Measurements from ENCODE around the gene NOS1AP.

The NOS1AP gene

DNA sequence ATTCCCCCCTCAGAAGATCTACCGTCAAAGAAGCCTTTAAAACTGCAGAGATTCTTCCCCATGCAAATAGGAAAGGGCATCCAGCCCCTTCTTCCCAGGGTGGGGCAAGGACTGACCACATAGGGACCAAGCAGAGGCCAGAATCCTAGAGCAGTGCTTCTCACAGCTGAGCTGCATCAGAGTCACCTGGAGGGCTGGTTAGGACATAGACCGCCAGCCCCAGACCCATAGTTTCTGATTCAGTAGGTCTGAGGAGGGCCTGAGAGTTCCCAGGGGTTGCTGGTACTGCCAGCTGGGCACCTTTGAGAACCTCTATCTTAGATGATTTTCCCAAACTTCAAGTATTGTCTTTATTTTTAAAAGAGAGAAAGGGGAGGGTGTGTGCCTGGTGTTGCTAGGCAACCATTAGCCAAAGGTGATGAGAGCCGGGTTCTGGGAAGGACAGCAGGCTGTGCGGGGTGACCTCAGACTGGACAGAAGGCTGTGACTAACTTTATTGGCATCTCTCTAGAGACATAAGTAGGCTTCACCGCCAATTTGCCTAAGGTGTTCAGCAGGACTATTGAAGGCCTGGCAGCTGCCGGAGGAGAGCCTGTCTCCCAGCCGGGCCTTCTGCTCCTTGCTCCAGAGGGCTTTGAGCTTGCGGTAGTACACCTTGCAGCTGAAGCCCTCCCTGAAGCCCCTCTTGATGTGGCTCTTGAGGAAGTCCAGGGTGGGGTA is 304.2 kb downstream of the NOS1AP start:
- no peak for DNase-seq (ENCODE audit: low read depth, low spot score)
- Histone ChIP-seq H3K9me3 (ENCODE audit: control insufficient read depth, insufficient read depth, low read length) (no peaks in the 10 kb centered on the region), H3K4me1 (ENCODE audit: control insufficient read depth, insufficient read depth, low read length) (no peaks in the 10 kb centered on the region), H3K27me3 (ENCODE audit: control insufficient read depth, insufficient read depth, low read length) (no peaks in the 10 kb centered on the region), H3K27ac (ENCODE audit: low read length) (no peak overlapping the region), H3K36me3 (ENCODE audit: control insufficient read depth, insufficient read depth, low read length) (no peaks in the 10 kb centered on the region), H3K4me3 (ENCODE audit: low read length) (no peak overlapping the region)
- no CpG with 5 or more reads among the region's 8 CpGs for WGBS (ENCODE audit: insufficient coverage, insufficient read length)

DNA sequence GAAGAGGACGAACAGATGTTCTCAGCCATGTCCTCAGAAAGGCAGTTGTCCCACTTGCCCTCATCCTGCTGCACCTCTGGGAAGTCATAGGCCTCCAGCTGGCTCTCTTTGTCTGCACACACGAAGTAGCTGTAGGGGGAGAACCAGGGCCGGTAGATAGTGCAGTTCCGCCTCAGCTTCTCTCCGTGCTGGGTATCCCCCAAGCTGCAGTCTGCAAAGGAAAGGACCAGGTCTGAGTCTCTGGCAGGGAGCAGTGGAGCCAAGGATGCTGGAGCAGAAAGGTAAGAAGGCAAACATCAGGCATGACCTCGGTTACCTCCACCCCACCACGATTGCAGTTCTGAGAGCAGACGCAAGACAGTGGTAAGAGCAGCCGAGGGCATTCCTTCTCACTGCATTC is 304.9 kb downstream of the NOS1AP start:
- no peaks in the 10 kb centered on the region for H3K9me3 ChIP-seq (ENCODE audit: control insufficient read depth, insufficient read depth, low read length)
- H3K4me1 ChIP-seq (ENCODE audit: control insufficient read depth, insufficient read depth, low read length): no peaks in the 10 kb centered on the region
- H3K4me3 ChIP-seq (ENCODE audit: low read length): no peak overlapping the region
- WGBS (ENCODE audit: insufficient coverage, insufficient read length): no CpG with 5 or more reads among the region's 9 CpGs
- no peaks in the 10 kb centered on the region for H3K27me3 ChIP-seq (ENCODE audit: control insufficient read depth, insufficient read depth, low read length)
- no peak for DNase-seq (ENCODE audit: low read depth, low spot score)
- H3K36me3 ChIP-seq (ENCODE audit: control insufficient read depth, insufficient read depth, low read length): no peaks in the 10 kb centered on the region
- no peak overlapping the region for H3K27ac ChIP-seq (ENCODE audit: low read length)

DNA sequence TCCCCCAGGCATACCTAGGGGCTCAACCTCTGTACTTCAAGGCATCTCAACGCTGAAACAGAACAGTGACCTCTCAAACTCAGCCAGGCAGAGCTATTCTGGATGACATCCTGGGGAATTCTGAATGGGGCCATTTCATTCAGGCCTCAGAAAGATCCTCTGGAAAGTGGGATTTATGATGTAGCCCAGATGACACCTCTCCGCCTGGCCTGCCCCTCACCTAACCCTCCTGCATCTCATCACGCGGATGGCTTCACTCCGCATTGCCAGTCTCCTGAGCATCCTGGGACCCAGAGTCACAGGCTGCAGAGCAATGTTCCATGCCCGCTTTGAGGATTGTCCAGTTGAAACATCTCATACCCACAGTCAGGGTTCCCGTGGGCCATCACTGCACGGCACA is 306.0 kb downstream of the NOS1AP start:
- no peaks in the 10 kb centered on the region for H3K4me1 ChIP-seq (ENCODE audit: control insufficient read depth, insufficient read depth, low read length)
- no CpG with 5 or more reads among the region's 8 CpGs for WGBS (ENCODE audit: insufficient coverage, insufficient read length)

DNA sequence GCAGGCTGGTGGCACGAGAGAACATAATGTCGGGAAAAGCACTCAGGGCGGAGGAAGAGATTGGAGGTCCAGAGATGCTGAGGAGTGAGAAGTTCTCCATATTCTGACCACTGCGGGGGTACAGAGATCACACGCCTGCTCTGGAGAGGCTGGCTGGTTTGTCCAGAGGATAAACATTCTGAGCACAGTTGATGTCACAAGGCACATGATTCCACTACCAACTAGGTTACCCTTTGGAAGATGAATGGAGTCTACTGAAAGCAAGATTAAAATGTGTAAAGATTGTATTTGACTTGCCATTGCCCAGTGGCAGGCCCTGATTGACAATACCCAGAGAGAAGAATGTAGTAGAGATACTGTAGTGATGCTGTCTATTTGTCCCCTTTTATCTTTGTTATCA is 307.2 kb downstream of the NOS1AP start, which contains the start of gene SPATA46:
Gene SPATA46, minus strand, starts transcription at position 164 of the 400 bp plus-strand sequence. Its CDS starts 64 bp downstream, at position 100.
- H3K4me1 ChIP-seq (ENCODE audit: control insufficient read depth, insufficient read depth, low read length): no peaks in the 10 kb centered on the region
- H3K9me3 ChIP-seq (ENCODE audit: control insufficient read depth, insufficient read depth, low read length): no peaks in the 10 kb centered on the region
- H3K27ac ChIP-seq (ENCODE audit: low read length): no peak within 1 kb of the TSS
- no peaks in the 10 kb centered on the region for H3K36me3 ChIP-seq (ENCODE audit: control insufficient read depth, insufficient read depth, low read length)
- no CpG with 5 or more reads among the region's 5 CpGs for WGBS (ENCODE audit: insufficient coverage, insufficient read length)
- no peak within 1 kb of the TSS for H3K4me3 ChIP-seq (ENCODE audit: low read length)
- no peak for DNase-seq (ENCODE audit: low read depth, low spot score)
- no peaks in the 10 kb centered on the region for H3K27me3 ChIP-seq (ENCODE audit: control insufficient read depth, insufficient read depth, low read length)

More for the DNA sequence above, 306.0 kb downstream of the NOS1AP start:
- DNase-seq (ENCODE audit: low read depth, low spot score): no peak
- Histone ChIP-seq H3K27me3 (ENCODE audit: control insufficient read depth, insufficient read depth, low read length) (no peaks in the 10 kb centered on the region), H3K9me3 (ENCODE audit: control insufficient read depth, insufficient read depth, low read length) (no peaks in the 10 kb centered on the region), H3K4me3 (ENCODE audit: low read length) (no peak overlapping the region), H3K27ac (ENCODE audit: low read length) (no peak overlapping the region), H3K36me3 (ENCODE audit: control insufficient read depth, insufficient read depth, low read length) (no peaks in the 10 kb centered on the region)

DNA sequence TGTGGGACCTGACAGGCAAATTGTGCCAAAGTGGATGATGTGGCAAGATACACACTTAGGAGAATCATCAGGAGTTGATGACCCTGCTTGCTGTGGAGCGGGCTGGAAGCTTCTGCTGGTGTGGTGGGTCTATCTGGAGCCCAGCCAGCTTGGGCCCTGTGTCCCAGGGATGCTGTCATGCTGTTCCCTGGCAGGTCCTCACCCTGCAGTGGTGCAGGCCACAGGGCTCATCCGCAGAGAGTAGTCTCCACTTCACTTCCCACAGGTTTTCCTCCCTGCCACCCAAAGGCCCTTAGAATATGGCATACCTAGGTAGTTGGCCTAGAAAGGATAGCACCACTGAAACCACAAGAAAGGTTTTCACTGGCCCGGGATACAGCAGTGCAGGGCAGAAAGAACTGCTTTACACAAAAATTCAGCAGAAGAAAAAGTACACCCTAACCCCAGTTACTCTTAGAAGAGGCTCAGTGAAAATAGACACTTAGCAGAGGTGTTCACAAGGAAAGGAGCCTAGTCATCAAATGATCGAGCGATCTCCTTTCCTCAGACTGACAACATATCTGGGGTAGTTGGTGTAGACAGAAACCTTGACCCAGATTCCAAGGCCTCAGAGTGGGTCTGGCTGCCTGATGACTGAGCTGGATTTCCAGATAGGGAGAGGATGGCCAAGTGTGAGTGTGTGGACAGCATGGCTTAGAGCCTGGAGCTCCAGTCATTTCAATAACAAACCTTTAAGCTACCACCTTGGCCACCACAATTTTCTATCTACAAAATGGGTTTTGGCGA is 310.8 kb downstream of the NOS1AP start:
- WGBS (ENCODE audit: insufficient coverage, insufficient read length): no CpG with 5 or more reads among the region's 6 CpGs
- Histone ChIP-seq H3K27me3 (ENCODE audit: control insufficient read depth, insufficient read depth, low read length) (no peaks in the 10 kb centered on the region), H3K36me3 (ENCODE audit: control insufficient read depth, insufficient read depth, low read length) (0 out of 2 replicates have a peak, but pooled peaks cover 5% of the 10 kb centered on the region), H3K4me3 (ENCODE audit: low read length) (no peak overlapping the region), H3K9me3 (ENCODE audit: control insufficient read depth, insufficient read depth, low read length) (no peaks in the 10 kb centered on the region), H3K27ac (ENCODE audit: low read length) (no peak overlapping the region), H3K4me1 (ENCODE audit: control insufficient read depth, insufficient read depth, low read length) (no peaks in the 10 kb centered on the region)
- DNase-seq (ENCODE audit: low read depth, low spot score): no peak

DNA sequence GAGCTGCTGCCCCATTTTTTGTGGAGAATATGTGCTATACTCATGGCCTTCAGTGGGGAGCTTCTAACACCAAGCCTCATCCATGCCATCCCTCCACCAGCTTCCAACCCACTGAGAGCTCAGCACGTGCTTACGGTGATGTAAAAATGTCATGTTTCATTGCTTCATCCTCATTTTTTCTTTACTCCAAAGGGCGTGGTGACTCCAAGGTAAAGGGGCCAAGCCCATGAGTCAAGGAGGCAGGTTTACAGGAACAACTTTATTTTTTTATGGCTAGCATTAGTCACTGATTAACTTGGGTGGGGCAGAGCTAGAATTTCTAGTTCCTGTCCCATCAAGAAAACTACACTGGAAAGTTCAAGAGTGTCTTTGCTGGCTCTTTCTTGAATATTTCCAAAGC is 311.9 kb downstream of the NOS1AP start, which contains the start of gene C1orf226:
Gene C1orf226, plus strand, starts transcription at position 346 of the 400 bp plus-strand sequence. CDS start 174 bp downstream, outside the sequence.
- DNase-seq (ENCODE audit: low read depth, low spot score): no peak
- Histone ChIP-seq H3K9me3 (ENCODE audit: control insufficient read depth, insufficient read depth, low read length) (no peaks in the 10 kb centered on the region), H3K4me1 (ENCODE audit: control insufficient read depth, insufficient read depth, low read length) (no peaks in the 10 kb centered on the region), H3K27me3 (ENCODE audit: control insufficient read depth, insufficient read depth, low read length) (no peaks in the 10 kb centered on the region), H3K27ac (ENCODE audit: low read length) (no peak within 1 kb of the TSS), H3K36me3 (ENCODE audit: control insufficient read depth, insufficient read depth, low read length) (0 out of 2 replicates have a peak, but pooled peaks cover 5% of the 10 kb centered on the region), H3K4me3 (ENCODE audit: low read length) (no peak within 1 kb of the TSS)
- WGBS (ENCODE audit: insufficient coverage, insufficient read length): no CpG with 5 or more reads among the region's 3 CpGs

DNA sequence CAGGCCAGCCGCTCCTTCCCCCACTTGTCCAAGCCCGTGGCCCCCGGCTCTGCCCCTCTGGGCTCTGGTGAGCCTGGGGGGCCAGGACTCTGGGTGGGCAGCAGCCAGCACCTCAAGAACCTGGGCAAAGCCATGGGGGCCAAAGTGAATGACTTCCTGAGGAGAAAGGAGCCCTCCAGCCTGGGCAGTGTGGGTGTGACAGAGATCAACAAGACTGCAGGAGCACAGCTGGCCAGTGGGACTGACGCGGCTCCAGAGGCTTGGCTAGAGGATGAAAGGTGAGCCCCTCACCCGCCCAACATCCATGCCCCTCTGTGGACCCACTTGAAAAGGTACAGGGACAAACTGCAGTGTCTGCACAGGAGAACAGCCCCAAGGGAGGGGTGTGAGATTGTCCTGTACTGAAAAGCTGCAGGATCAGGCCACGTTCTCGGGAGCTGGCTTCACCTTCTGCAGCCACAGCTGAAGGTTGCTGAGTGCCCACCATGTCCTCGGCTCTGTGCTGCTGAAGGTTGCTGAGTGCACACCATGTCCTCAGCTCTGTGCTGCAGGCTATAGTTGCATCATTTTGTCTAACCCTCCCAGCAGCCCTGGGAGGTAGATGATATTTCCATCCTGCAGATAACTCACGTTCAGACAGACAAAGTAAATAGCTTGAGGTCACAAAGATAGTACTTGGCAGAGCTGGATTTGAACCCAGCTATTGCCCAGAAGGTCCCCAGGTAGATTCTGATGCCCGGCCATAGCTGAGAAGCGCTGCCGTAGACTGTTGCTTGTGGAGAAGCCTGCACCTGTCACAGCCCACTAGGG is 312.7 kb downstream of the NOS1AP start:
- no peaks in the 10 kb centered on the region for H3K4me1 ChIP-seq (ENCODE audit: control insufficient read depth, insufficient read depth, low read length)

DNA sequence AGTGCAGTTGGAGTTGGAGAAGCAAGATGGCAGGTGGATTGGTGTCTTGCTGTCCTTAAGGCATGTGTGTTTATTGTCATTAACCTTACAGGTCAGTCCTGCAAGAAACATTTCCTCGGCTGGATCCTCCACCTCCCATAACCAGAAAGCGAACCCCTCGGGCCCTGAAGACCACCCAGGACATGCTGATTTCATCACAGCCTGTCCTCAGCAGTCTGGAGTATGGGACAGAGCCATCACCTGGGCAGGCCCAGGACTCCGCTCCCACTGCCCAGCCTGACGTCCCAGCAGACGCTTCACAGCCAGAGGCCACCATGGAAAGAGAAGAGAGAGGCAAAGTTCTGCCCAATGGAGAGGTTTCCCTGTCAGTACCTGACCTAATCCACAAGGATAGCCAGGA is 313.6 kb downstream of the NOS1AP start:
- H3K4me1 ChIP-seq (ENCODE audit: control insufficient read depth, insufficient read depth, low read length): no peaks in the 10 kb centered on the region
- H3K27me3 ChIP-seq (ENCODE audit: control insufficient read depth, insufficient read depth, low read length): no peaks in the 10 kb centered on the region

More for the DNA sequence above, 312.7 kb downstream of the NOS1AP start:
- no CpG with 5 or more reads among the region's 13 CpGs for WGBS (ENCODE audit: insufficient coverage, insufficient read length)
- no peak for DNase-seq (ENCODE audit: low read depth, low spot score)
- no peaks in the 10 kb centered on the region for H3K27me3 ChIP-seq (ENCODE audit: control insufficient read depth, insufficient read depth, low read length)
- H3K9me3 ChIP-seq (ENCODE audit: control insufficient read depth, insufficient read depth, low read length): no peaks in the 10 kb centered on the region
- H3K4me3 ChIP-seq (ENCODE audit: low read length): no peak overlapping the region
- H3K36me3 ChIP-seq (ENCODE audit: control insufficient read depth, insufficient read depth, low read length): 0 out of 2 replicates have a peak, but pooled peaks cover 5% of the 10 kb centered on the region
- H3K27ac ChIP-seq (ENCODE audit: low read length): no peak overlapping the region

DNA sequence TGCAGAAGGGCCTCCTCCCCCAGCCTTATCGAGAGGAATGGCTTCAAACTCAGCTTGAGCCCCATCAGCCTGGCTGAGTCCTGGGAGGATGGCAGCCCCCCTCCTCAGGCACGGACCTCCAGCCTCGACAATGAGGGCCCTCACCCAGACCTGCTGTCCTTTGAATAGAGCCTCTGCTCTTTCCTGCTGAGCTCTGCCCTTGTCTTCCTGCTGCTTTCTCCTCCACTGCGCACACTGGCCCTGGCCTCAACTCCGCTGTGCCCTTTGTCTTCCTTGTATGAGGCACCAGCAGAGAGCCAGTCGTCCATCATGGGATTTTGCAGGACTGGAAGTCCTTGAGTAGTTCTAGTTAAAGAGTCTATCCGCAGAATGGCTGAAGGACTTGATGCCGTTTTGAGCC is 314.0 kb downstream of the NOS1AP start:
- Histone ChIP-seq H3K4me1 (ENCODE audit: control insufficient read depth, insufficient read depth, low read length) (no peaks in the 10 kb centered on the region), H3K27ac (ENCODE audit: low read length) (no peak overlapping the region)
- no CpG with 5 or more reads among the region's 8 CpGs for WGBS (ENCODE audit: insufficient coverage, insufficient read length)

More for the DNA sequence above, 313.6 kb downstream of the NOS1AP start:
- DNase-seq (ENCODE audit: low read depth, low spot score): no peak
- Histone ChIP-seq H3K9me3 (ENCODE audit: control insufficient read depth, insufficient read depth, low read length) (no peaks in the 10 kb centered on the region), H3K27ac (ENCODE audit: low read length) (no peak overlapping the region), H3K36me3 (ENCODE audit: control insufficient read depth, insufficient read depth, low read length) (0 out of 2 replicates have a peak, but pooled peaks cover 5% of the 10 kb centered on the region), H3K4me3 (ENCODE audit: low read length) (no peak overlapping the region)
- no CpG with 5 or more reads among the region's 6 CpGs for WGBS (ENCODE audit: insufficient coverage, insufficient read length)

DNA sequence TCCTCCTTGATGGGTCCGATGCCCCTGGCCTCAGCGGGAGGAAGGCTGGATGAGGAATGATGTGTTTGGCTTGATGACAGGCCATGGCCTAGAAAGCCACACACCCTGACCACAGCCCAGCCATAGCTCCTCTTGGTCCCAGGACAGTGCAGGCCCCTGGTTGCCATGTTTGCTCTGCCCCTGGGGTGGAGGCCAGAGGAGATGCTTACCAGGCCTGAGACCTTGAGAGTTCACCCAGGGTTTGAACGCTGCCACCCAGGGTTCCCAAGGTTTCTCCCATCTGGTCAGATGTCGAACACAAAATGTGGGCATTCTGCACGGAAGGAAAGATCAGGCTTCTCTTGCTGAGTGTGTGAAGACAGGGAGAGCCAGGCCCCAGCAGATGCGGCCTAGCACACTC is 314.6 kb downstream of the NOS1AP start:
- DNase-seq (ENCODE audit: low read depth, low spot score): no peak
- H3K4me1 ChIP-seq (ENCODE audit: control insufficient read depth, insufficient read depth, low read length): no peaks in the 10 kb centered on the region
- H3K27me3 ChIP-seq (ENCODE audit: control insufficient read depth, insufficient read depth, low read length): no peaks in the 10 kb centered on the region
- no peaks in the 10 kb centered on the region for H3K9me3 ChIP-seq (ENCODE audit: control insufficient read depth, insufficient read depth, low read length)
- no peak overlapping the region for H3K27ac ChIP-seq (ENCODE audit: low read length)
- no peak overlapping the region for H3K4me3 ChIP-seq (ENCODE audit: low read length)
- H3K36me3 ChIP-seq (ENCODE audit: control insufficient read depth, insufficient read depth, low read length): 0 out of 2 replicates have a peak, but pooled peaks cover 5% of the 10 kb centered on the region
- no CpG with 5 or more reads among the region's 6 CpGs for whole genome bisulfite sequencing (ENCODE audit: insufficient coverage, insufficient read length)

More for the DNA sequence above, 314.0 kb downstream of the NOS1AP start:
- 0 out of 2 replicates have a peak, but pooled peaks cover 5% of the 10 kb centered on the region for H3K36me3 ChIP-seq (ENCODE audit: control insufficient read depth, insufficient read depth, low read length)
- H3K4me3 ChIP-seq (ENCODE audit: low read length): no peak overlapping the region
- no peak for DNase-seq (ENCODE audit: low read depth, low spot score)
- H3K27me3 ChIP-seq (ENCODE audit: control insufficient read depth, insufficient read depth, low read length): no peaks in the 10 kb centered on the region
- no peaks in the 10 kb centered on the region for H3K9me3 ChIP-seq (ENCODE audit: control insufficient read depth, insufficient read depth, low read length)

Data from iPS DF 6.9 (cell line).